Spleen (tissue), 7 donors: ENCODE data around the gene RAD54L2.

Source experiments
- CTCF ChIP-seq, 11 experiments: fragments of 200-600 bp in 7 of 11; fragments of 450-650 bp in 4 of 11; sonication (generic) in 4 of 11; IDR thresholded peaks in 8 of 11; conservative IDR thresholded peaks in 3 of 11; 1 replicate in 7 of 11; 2 replicates in 4 of 11; pipeline versions ENCODE4 v1.4.0 to v1.8.0; 2016 to 2021; ENCODE audit warnings: antibody characterized with exemption in 11 of 11, inconsistent platforms in 4 of 11, mild to moderate bottlenecking in 1 of 11
- POLR2A ChIP-seq, 3 donors: fragments of 450-650 bp; IDR thresholded peaks; one replicate each; pipeline ENCODE4 v1.5.1; 2017; ENCODE audit warnings: antibody characterized with exemption in 3 of 3, mild to moderate bottlenecking in 1 of 3
- POLR2AphosphoS5 ChIP-seq, 3 donors: sonication (generic); formaldehyde crosslinking; IDR thresholded peaks; one replicate each; pipeline ENCODE4 v1.5.1; 2017; ENCODE audit warnings: antibody characterized with exemption in 3 of 3
- donor health status: DM: no; HTN: no; CAD: no; lungs with moderate emphysema.
- donor health status: DM: no; HTN: no; CAD: no.
- donor health status: DM: no; HTN: no; CAD: no.

GRCh38 chr3:51500632-51501131 lies 37.8 kb upstream of the RAD54L2 start:
- TF ChIP-seq POLR2A (IDR thresholded peaks at IDR 0.05) (no peak), CTCF (IDR thresholded peaks at IDR 0.05 in 8 of 11, conservative IDR thresholded peaks at IDR 0.05 in 3 of 11) (no peak), POLR2AphosphoS5 (IDR thresholded peaks at IDR 0.05) (no peak)
